B cell (primary cell): ENCODE data around the gene POC1B.

ENCODE experiments used
- EZH2 ChIP-seq: IDR thresholded peaks from 2 replicates; pipeline ENCODE4 v1.6.1; 2012; ENCODE audit warnings: borderline replicate concordance, low read depth, mild to moderate bottlenecking, moderate library complexity, low read length; ENCODE audit not compliant: insufficient read depth, poor library complexity, severe bottlenecking
- TF ChIP-seq, protein P1 (sequence below): fragments of 200-600 bp; IDR thresholded peaks from one replicate; pipeline ENCODE4 v1.8.0; 2022; ENCODE audit warnings: antibody characterized with exemption, mild to moderate bottlenecking

DNA sequence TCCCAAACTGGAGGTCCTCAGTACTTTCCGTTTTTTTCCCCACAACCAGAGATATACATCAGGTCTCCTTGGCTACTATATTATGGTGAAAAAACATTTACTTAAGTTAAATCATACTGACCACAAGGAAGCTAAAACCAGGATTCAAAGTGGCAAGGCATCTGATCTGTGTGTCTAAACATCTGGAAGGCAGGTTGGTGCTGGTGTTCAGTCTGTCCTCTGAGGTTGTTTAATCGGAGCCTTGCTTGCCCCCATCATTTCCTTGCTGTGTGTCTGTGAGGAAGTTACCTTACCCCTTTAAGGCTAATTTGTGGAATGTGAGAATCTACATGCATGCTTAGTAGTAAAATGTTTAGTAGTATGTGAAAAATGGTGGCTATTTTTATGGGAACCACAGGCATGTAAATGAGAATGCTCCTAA is 76.9 kb downstream of the POC1B start:
- TF ChIP-seq, protein P1, sequence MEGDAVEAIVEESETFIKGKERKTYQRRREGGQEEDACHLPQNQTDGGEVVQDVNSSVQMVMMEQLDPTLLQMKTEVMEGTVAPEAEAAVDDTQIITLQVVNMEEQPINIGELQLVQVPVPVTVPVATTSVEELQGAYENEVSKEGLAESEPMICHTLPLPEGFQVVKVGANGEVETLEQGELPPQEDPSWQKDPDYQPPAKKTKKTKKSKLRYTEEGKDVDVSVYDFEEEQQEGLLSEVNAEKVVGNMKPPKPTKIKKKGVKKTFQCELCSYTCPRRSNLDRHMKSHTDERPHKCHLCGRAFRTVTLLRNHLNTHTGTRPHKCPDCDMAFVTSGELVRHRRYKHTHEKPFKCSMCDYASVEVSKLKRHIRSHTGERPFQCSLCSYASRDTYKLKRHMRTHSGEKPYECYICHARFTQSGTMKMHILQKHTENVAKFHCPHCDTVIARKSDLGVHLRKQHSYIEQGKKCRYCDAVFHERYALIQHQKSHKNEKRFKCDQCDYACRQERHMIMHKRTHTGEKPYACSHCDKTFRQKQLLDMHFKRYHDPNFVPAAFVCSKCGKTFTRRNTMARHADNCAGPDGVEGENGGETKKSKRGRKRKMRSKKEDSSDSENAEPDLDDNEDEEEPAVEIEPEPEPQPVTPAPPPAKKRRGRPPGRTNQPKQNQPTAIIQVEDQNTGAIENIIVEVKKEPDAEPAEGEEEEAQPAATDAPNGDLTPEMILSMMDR = no peak
- TF ChIP-seq EZH2 = no peak
